Loucy (cell line): ENCODE measurements around the gene MMP13.

Experiments
- EZH2phosphoT487 ChIP-seq: fragments of 200-600 bp; IDR thresholded peaks from 2 replicates; pipeline ENCODE4 v1.6.1; 2018; ENCODE audit warnings: antibody characterized with exemption, mild to moderate bottlenecking, moderate library complexity, borderline replicate concordance
- TF ChIP-seq, protein P1 (sequence below): fragments of 200-600 bp; sonication (generic); conservative IDR thresholded peaks from 2 replicates; pipeline ENCODE4 v1.5.1; 2014; ENCODE audit warnings: mild to moderate bottlenecking, antibody characterized with exemption, low read length

GRCh38 chr11:102912482-102912830 lies 43.1 kb downstream of the MMP13 start:
- TF ChIP-seq, protein P1, sequence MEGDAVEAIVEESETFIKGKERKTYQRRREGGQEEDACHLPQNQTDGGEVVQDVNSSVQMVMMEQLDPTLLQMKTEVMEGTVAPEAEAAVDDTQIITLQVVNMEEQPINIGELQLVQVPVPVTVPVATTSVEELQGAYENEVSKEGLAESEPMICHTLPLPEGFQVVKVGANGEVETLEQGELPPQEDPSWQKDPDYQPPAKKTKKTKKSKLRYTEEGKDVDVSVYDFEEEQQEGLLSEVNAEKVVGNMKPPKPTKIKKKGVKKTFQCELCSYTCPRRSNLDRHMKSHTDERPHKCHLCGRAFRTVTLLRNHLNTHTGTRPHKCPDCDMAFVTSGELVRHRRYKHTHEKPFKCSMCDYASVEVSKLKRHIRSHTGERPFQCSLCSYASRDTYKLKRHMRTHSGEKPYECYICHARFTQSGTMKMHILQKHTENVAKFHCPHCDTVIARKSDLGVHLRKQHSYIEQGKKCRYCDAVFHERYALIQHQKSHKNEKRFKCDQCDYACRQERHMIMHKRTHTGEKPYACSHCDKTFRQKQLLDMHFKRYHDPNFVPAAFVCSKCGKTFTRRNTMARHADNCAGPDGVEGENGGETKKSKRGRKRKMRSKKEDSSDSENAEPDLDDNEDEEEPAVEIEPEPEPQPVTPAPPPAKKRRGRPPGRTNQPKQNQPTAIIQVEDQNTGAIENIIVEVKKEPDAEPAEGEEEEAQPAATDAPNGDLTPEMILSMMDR, result no peak
- TF ChIP-seq EZH2phosphoT487, result no peak
